BJ (cell line): ENCODE measurements around the gene FMNL2. TPM values are rescaled to one million over a fixed set of nuclear protein-coding genes. Genes with fewer than 3 reads are reported as not detected.

ENCODE experiments used
- CTCF ChIA-PET: fragments of 350-600 bp; formaldehyde crosslinking; extraction: SDS; loops from one replicate; lab custom pipeline; 2021; ENCODE audit warnings: antibody characterized with exemption, inconsistent platforms; lab: Yijun Ruan, JAX
- POLR2A ChIA-PET: fragments of 300-600 bp; sonication (Branson Sonifier 250); formaldehyde crosslinking; extraction: SDS; loops from one replicate; lab custom pipeline; 2021; ENCODE audit warnings: antibody characterized with exemption; lab: Charles Lee
- DNase-seq: peaks from one replicate; pipeline ENCODE4 v3.0.0-alpha.2; 2011; ENCODE audit warnings: low read depth
- H3K27me3 ChIP-seq: 2 replicates; pipeline ENCODE4 v1.6.0; 2011; ENCODE audit warnings: low read length; ENCODE audit not compliant: control insufficient read depth, insufficient read depth
- H3K36me3 ChIP-seq: 2 replicates; pipeline ENCODE4 v1.5.1; 2011; ENCODE audit warnings: low read length; ENCODE audit not compliant: control insufficient read depth, insufficient read depth
- H3K4me3 ChIP-seq: 2 replicates; pipeline ENCODE4 v1.5.1; 2011; ENCODE audit warnings: low read depth, mild to moderate bottlenecking, control low read depth, low read length
- CTCF ChIP-seq: IDR thresholded peaks from 2 replicates; pipeline ENCODE4 v1.5.1; 2011; ENCODE audit warnings: low read depth, mild to moderate bottlenecking, control low read depth, inconsistent platforms, low read length, moderate library complexity; ENCODE audit not compliant: insufficient read depth
- polyA plus RNA-seq: library from polyadenylated mRNA; depleted of rRNA; stranded (reverse); fragments of >200 nt; gene quantifications from 2 replicates; pipeline ENCODE4 v1.2.3, GENCODE V29; 2011

The FMNL2 gene
- polyA plus RNA-seq, 1 experiment, result 2.4 TPM

GRCh38 chr2:152425765-152426727 lies 91.1 kb downstream of the FMNL2 start:
- no peak for DNase-seq
- H3K27me3 ChIP-seq, result no peaks in the 10 kb centered on the region
- no peaks in the 10 kb centered on the region for H3K36me3 ChIP-seq
- ChIA-PET CTCF (no interaction called here), POLR2A (interaction anchor here (0.6 kb wide), 1 partner anchor 111 kb away, joined by 5 read pairs; no protein-coding TSS in a partner anchor)
- no peak for TF ChIP-seq CTCF
- no peak overlapping the region for H3K4me3 ChIP-seq

- H3K36me3 ChIP-seq, result no peaks in the 10 kb centered on the region
- ChIA-PET POLR2A (no interaction called here), CTCF (no interaction called here)
- DNase-seq, result no peak
- no peaks in the 10 kb centered on the region for H3K27me3 ChIP-seq
- H3K4me3 ChIP-seq, result no peak overlapping the region
- no peak for TF ChIP-seq CTCF
Measured at GRCh38 chr2:152426801-152427200, 91.8 kb downstream of the FMNL2 start.

GRCh38 chr2:152427902-152428301 lies 92.9 kb downstream of the FMNL2 start:
- H3K27me3 ChIP-seq, result no peaks in the 10 kb centered on the region
- no peaks in the 10 kb centered on the region for H3K36me3 ChIP-seq
- CTCF ChIA-PET, result no interaction called here
- POLR2A ChIA-PET, result no interaction called here
- DNase-seq, result no peak
- no peak for TF ChIP-seq CTCF
- H3K4me3 ChIP-seq, result no peak overlapping the region

- CTCF ChIA-PET, result interaction anchor here (1.2 kb wide), 1 partner anchor 9 kb away, joined by 4 read pairs; no protein-coding TSS in a partner anchor
- no peak for TF ChIP-seq CTCF
- no peak overlapping the region for H3K4me3 ChIP-seq
- no peaks in the 10 kb centered on the region for H3K36me3 ChIP-seq
- DNase-seq, result no peak
- POLR2A ChIA-PET, result interaction anchor here (0.6 kb wide), 1 partner anchor 14 kb away, joined by 4 read pairs; no protein-coding TSS in a partner anchor
- H3K27me3 ChIP-seq, result no peaks in the 10 kb centered on the region
Measured at GRCh38 chr2:152428800-152429582, 94.0 kb downstream of the FMNL2 start.

GRCh38 chr2:152430876-152431275 lies 95.9 kb downstream of the FMNL2 start:
- Histone ChIP-seq H3K36me3 (no peaks in the 10 kb centered on the region), H3K4me3 (no peak overlapping the region), H3K27me3 (no peaks in the 10 kb centered on the region)
- TF ChIP-seq CTCF, result no peak
- no peak for DNase-seq
- ChIA-PET CTCF (no interaction called here), POLR2A (no interaction called here)
